Breast epithelium (tissue), 4 donors: ENCODE data around the gene RPL10A. TPM values are rescaled to one million over a fixed set of nuclear protein-coding genes. Genes with fewer than 3 reads are reported as not detected.

Experiments used
- DNase-seq, 2 donors: peaks; one replicate each; pipeline ENCODE4 v3.0.0-alpha.2; 2019; ENCODE audit warnings: low spot score in 2 of 2
- H3K27ac ChIP-seq, 2 donors: fragments of 200-600 bp; sonication (generic) in 1 of 2; one replicate each; pipeline ENCODE4 v1.5.1; 2016 to 2019; ENCODE audit warnings: mild to moderate bottlenecking in 1 of 2
- H3K27me3 ChIP-seq, 2 donors: fragments of 200-600 bp; sonication (generic) in 1 of 2; one replicate each; pipeline versions ENCODE4 v1.5.1 to v1.6.0; 2017 to 2019; ENCODE audit warnings: control low read depth in 1 of 2, mild to moderate bottlenecking in 1 of 2
- H3K36me3 ChIP-seq: fragments of 200-600 bp; one replicate; pipeline ENCODE4 v1.5.1; 2019
- H3K4me1 ChIP-seq, 2 donors: fragments of 200-600 bp; sonication (generic); one replicate each; pipeline ENCODE4 v1.5.1; 2016 to 2019; ENCODE audit warnings: control low read depth in 1 of 2
- H3K4me3 ChIP-seq, 3 donors: fragments of 200-600 bp; sonication (generic); 1 replicate in 2 of 3; 2 replicates in 1 of 3; pipeline ENCODE4 v1.5.1; 2016 to 2019; ENCODE audit warnings: mild to moderate bottlenecking in 3 of 3, moderate library complexity in 2 of 3
- H3K9me3 ChIP-seq, 2 donors: fragments of 200-600 bp; sonication (generic) in 1 of 2; one replicate each; pipeline ENCODE4 v1.5.1; 2016 to 2019; ENCODE audit warnings: control low read depth in 1 of 2
- CTCF ChIP-seq, 3 donors: fragments of 450-650 bp; IDR thresholded peaks; one replicate each; pipeline ENCODE4 v1.5.1; 2016 to 2017; ENCODE audit warnings: antibody characterized with exemption in 3 of 3, mild to moderate bottlenecking in 3 of 3, moderate library complexity in 3 of 3
- POLR2A ChIP-seq: fragments of 450-650 bp; IDR thresholded peaks from one replicate; pipeline ENCODE4 v1.6.1; 2016; ENCODE audit warnings: antibody characterized with exemption, mild to moderate bottlenecking, moderate library complexity
- POLR2AphosphoS5 ChIP-seq, 3 donors: sonication (generic); formaldehyde crosslinking; IDR thresholded peaks; one replicate each; pipeline ENCODE4 v1.6.1; 2017; ENCODE audit warnings: antibody characterized with exemption in 3 of 3
- intact Hi-C: fragments of 100-400 bp; cut with DNase I; formaldehyde crosslinking; loops from one replicate; pipeline ENCODE4 v1.15.1; 2023; ENCODE audit warnings: low total_unique reads
- total RNA-seq, 3 donors: library from RNA; depleted of rRNA; stranded (reverse); fragments of >200 nt; gene quantifications; one replicate each; pipeline ENCODE4 v1.1.0, GENCODE V29; 2016

RPL10A gene
- total RNA-seq, 3 donors from 2014 or later = 1,177 to 2,549 (median 2,082) TPM

GRCh38 chr6:35454391-35455110, 13.7 kb upstream of the RPL10A start:
- H3K9me3 ChIP-seq = no peaks in the 10 kb centered on the region
- H3K4me1 ChIP-seq = no peaks in the 10 kb centered on the region
- H3K4me3 ChIP-seq = peak overlapping the region in 2 of 3 donors; percentile 15 to 73
- intact Hi-C loops = loop anchor here (5.0 kb wide), 1 partner anchor 107 kb away; no protein-coding TSS in a partner anchor
- H3K27me3 ChIP-seq = no peaks in the 10 kb centered on the region
- no peaks in the 10 kb centered on the region for H3K36me3 ChIP-seq
- no peak for TF ChIP-seq POLR2AphosphoS5 (IDR thresholded peaks at IDR 0.05)
- no peak for TF ChIP-seq CTCF (IDR thresholded peaks at IDR 0.05)
- no peak for TF ChIP-seq POLR2A
- peak overlapping the region; percentile 33 to 82 for H3K27ac ChIP-seq
- DNase-seq = no peak

GRCh38 chr6:35457907-35458306, 10.3 kb upstream of the RPL10A start:
- Histone ChIP-seq H3K4me1 (no peaks in the 10 kb centered on the region), H3K27ac (no peak overlapping the region), H3K36me3 (no peaks in the 10 kb centered on the region), H3K4me3 (no peak overlapping the region), H3K27me3 (no peaks in the 10 kb centered on the region), H3K9me3 (no peaks in the 10 kb centered on the region)
- TF ChIP-seq POLR2A (no peak), CTCF (IDR thresholded peaks at IDR 0.05) (no peak), POLR2AphosphoS5 (IDR thresholded peaks at IDR 0.05) (no peak)
- intact Hi-C loops = no loop called here
- DNase-seq = no peak

- TF ChIP-seq CTCF (IDR thresholded peaks at IDR 0.05) (no peak), POLR2AphosphoS5 (IDR thresholded peaks at IDR 0.05) (no peak), POLR2A (no peak)
- no peaks in the 10 kb centered on the region for H3K27me3 ChIP-seq
- H3K9me3 ChIP-seq = no peaks in the 10 kb centered on the region
- H3K36me3 ChIP-seq = no peaks in the 10 kb centered on the region
- no peaks in the 10 kb centered on the region for H3K4me1 ChIP-seq
- no peak for DNase-seq
- H3K4me3 ChIP-seq = no peak overlapping the region
- intact Hi-C loops = no loop called here
- H3K27ac ChIP-seq = no peak overlapping the region
Observed at GRCh38 chr6:35461270-35461669, 6.9 kb upstream of the RPL10A start.

GRCh38 chr6:35463292-35463691, 4.9 kb upstream of the RPL10A start:
- Histone ChIP-seq H3K36me3 (no peaks in the 10 kb centered on the region), H3K4me1 (no peaks in the 10 kb centered on the region), H3K9me3 (no peaks in the 10 kb centered on the region), H3K4me3 (no peak overlapping the region), H3K27ac (no peak overlapping the region), H3K27me3 (no peaks in the 10 kb centered on the region)
- no peak for DNase-seq
- no peak for TF ChIP-seq CTCF (IDR thresholded peaks at IDR 0.05)
- no peak for TF ChIP-seq POLR2A
- no peak for TF ChIP-seq POLR2AphosphoS5 (IDR thresholded peaks at IDR 0.05)
- intact Hi-C loops = no loop called here

- TF ChIP-seq CTCF (IDR thresholded peaks at IDR 0.05) (no peak), POLR2A (no peak), POLR2AphosphoS5 (IDR thresholded peaks at IDR 0.05) (no peak)
- H3K9me3 ChIP-seq = no peaks in the 10 kb centered on the region
- intact Hi-C loops = loop anchor here (5.0 kb wide), 1 partner anchor 123 kb away; the partner anchor contains the start of gene PPARD
- DNase-seq = no peak
- no peaks in the 10 kb centered on the region for H3K27me3 ChIP-seq
- no peak overlapping the region for H3K27ac ChIP-seq
- H3K4me3 ChIP-seq = no peak overlapping the region
- H3K36me3 ChIP-seq = no peaks in the 10 kb centered on the region
- H3K4me1 ChIP-seq = peaks cover 0 to 6% of the 10 kb centered on the region in 2 donors
Observed at GRCh38 chr6:35465646-35466045, 2.6 kb upstream of the RPL10A start.
